Hematopoietic multipotent progenitor cell (in vitro differentiated cells): ENCODE results near the gene SIRPA. TPM values are rescaled to one million over a fixed set of nuclear protein-coding genes. Genes with fewer than 3 reads are reported as not detected.
A peak's percentile ranks its signal among the peaks of the same experiment; 100 is the strongest.

Experiments used
- DNase-seq, 3 donors: peaks; one replicate each; pipeline ENCODE4 v3.0.0-alpha.2; 2011 to 2015; ENCODE audit warnings: low read depth in 2 of 3, low spot score in 2 of 3
- total RNA-seq: library from RNA; depleted of rRNA; stranded (reverse); fragments of >200 nt; gene quantifications from one replicate; pipeline ENCODE4 v1.2.3, GENCODE V29; 2012

SIRPA gene
- total RNA-seq, 1 donor: 8.1 TPM

DNA sequence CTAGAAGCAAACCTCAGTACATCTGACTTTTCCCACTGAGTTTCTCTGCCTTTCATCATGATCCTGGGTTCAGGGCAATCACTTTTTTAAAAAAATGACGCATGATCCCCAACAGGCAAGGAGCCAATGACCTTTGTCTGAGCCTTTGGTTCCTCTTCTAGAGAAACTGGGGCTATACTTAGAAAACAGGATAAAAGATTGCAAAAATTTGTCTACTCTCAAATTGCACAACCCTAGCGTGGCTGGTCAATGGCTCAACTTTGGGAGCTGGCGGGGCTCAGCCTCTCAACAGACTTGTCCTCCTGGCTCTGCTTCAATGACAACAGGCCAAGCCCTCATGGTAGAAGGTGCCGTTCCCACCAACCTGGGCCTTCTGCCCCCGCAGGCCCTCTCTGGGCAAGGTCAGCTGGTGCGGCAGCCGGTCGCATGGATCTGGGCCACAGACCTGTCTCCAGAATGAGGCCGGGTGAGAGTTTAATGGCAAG is 50.0 kb downstream of the SIRPA start:
- DNase-seq: no peak

DNA sequence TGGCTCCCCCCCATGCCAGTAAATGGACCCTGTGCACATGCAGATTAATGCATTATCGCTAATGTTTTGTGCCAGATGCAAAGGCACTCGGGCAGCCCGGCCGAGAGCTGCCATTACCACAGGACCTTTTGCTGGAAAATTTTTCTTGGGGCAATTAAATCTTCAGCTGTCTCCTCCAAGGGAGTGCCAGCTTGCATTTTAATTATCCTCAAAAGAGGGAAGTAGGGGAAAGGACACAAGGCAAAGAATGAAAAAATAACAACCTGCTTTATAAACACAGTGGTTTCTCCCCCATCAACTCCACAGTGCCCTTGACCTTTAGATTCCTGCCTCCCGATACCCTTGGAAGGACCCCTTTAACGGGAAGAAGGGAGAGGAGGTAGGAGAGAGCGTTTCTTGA is 50.5 kb downstream of the SIRPA start:
- DNase-seq: no peak

DNA sequence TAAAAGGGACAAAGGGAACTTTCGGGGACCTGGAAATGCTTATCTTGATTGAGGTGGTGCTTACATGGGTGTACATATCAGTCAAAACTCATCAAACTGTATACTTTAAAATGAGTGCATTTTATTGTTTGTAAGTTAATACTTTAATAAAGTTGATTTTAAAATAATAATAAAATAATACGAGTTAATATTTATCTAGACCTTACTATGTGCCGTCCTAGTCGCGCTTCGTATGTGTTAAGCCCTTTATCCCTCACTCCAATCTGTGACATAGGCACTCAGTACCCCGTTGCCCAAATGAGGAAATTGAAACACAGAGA is 51.2 kb downstream of the SIRPA start:
- no peak for DNase-seq

DNA sequence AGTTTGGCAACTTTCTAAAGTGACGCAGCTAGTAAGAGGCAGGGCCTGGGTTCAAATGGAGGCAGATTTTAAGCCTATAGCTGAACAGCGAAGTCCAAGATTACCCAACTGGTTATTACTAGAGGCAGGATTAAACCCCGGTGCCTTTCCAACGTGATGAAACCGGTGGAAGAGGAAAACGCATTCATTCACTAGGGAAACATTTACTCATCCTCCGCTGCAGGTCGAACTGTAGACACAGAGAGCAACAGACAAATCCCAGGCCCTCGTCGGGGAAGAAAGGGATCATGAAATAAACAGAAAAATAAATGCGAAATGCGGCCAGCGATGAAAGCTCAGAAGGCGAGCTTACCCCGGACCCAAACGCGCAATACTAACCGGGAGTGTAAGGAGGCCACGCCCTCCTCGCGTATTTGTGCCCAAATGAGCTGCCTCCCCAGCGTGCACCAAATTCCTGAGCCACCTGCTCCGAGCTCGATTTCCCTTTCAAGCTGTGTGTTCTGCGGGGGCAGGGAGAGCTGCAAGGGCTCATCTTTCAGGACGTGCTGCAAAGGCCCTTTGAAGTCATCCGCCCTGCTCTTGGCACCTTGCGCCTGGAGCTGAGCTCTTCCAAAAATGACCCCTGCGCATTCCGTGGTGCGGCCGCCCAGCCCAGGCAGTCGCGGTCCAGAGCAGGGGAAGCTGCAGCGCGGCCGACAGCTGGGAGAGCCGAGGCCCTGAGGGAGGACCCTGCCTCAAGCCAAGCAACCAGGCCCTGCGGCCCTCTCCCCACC is 51.7 kb downstream of the SIRPA start:
- peak in 1 of 3 donors; percentile 15 for DNase-seq

DNA sequence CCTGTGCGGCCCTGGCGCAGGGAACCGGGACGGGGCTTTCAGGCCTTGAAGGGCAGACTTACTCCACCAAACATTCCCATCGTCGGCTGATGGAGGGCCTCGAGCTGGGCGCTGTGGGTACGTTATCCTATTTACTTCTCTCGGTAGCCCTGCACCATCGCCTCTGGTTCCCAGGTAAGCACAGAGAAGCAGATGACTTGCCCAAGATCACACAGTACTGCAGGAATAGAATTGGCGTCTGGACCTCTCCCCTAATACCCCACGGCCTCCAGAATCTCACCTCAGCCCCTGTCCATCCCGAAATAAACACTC is 52.3 kb downstream of the SIRPA start:
- DNase-seq: no peak

DNA sequence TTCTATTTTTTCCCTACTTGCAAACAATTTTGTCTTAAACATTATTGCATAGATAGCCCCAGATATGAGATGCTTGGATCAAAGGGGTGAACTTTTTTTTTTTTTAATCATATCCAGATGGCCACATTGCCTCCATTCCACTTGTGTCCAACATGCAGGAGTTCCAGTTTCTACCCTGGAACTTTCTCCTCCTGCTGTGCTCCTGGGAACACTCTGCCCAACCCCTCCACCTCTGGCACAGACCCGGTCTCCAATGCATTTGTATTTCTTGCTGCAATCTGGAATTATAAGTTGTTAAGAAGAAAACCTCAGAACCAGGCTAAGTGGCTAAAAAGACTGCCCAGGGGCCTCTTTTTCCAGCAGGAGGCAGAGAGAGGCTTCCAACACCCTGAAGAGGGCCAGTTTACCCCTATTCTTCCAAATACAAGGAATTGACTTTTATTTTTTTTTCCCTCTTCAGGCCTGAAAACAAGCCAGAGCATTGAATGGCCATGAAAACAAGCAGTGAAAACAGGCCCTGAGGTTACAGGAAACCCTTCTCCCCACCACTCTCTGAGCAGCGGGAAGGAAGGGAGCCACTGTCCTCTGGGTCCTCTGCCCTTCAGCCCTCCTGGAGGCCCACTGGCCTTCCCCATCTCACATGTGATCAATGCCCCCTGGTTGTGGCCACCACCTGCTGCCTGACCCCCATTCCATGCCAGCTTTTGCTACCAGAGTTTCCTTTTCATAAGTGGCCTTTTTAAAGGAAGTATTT is 54.3 kb downstream of the SIRPA start:
- no peak for DNase-seq

DNA sequence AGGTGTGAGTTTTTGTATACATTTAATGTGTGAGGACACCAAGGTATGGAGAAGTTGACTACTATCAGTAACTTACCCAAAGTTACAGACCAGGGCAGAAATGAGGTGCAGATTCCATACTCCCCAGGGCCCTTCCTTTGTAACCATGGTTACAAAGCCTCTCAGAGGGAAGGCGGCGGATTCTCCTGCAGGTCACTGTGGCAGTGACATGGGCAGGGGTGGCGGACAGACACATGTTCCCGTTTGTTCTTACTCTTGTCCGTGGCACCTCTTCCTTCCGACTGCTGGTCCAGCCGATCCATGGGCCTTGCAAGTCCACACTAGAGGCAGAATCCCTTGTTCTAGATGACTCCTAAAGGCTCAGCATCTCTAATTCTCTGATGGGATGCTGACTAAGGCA is 55.6 kb downstream of the SIRPA start:
- DNase-seq: no peak

DNA sequence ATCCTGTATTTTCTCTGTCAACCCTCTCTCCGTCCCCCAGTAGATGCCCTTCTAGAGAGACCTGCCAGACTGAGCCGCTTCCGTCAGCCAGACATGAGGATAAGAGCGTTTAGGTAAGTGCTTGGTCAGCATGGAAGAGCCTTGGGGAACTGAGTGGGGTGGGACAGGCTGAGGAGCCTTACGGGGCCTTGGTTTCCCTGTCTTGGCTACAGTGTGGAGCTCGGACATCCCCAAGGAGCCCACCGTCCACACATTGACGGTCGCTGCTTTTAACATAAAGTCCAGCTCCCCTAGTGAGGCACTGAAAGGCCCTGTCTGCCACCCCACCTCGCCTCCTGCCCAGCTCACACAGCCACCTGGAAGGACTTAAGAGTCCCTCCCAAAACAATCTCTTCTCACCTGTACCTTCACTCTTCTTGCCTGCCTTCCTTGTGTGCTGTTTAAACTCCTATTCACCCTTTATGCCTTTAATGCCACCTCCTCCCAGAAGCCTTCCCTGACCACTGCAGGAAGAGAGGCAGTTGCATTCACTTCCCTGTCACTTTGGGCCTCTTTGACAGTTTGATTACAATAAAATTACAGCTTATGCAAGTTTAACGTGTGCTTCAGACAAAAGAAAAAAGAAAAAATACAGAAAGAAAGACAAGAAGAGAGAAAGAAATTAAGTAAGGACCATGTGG is 56.4 kb downstream of the SIRPA start:
- DNase-seq: no peak

DNA sequence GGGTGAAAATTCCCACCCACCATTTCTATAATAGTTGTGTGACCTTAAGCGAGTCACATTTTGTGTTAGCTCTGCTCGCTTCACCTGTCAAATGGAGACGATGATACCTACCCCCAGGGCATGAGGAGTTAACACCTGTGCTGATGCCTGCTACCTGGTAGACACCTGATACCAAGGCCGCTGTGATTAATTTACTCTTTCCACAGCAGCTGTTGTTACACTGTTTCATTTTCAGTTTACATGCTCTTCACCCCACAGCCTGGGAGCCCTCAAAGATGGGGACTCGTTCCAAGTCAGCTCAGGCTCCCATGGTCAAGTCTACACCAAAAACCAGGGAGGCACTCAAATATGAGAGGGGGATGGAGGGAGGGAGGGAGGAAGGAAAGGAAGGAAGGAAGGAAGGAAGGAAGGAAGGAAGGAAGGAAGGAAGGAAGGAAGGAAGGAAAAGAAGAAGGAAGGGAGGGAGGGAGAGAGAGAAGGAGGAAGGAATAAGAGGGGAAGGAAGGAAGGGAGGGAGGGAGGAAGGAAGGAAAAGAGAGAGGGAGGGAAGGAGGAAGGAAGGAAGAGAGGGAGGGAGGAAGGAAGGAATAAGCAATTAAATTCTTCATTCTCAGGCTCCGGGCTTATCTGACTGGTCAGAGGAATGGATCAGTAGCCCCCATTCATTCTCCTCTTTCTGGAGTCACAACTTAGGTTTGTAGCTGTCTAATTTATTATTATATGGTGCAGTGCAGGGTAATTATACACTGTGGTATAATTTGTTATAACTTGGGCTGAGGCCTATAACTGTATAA is 57.7 kb downstream of the SIRPA start:
- no peak for DNase-seq

DNA sequence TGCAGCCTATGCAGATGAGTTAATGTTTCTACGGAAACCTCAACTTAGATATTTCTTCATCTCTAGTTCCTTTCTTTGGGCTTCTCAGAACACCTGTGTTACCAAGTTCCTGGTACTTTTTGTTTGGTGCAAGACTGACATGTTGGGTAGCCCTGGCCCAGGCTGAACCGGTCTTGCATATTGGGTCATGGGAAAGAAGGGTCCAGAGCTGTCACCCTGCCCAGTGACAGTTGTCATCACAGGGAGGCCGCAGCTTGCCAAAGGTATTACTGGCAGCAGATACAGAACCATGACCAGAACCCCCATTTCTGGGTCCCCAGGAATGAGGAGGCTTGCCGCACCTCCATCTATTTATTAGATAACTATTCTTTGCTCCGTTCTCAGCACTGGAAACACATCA is 58.4 kb downstream of the SIRPA start:
- no peak for DNase-seq

DNA sequence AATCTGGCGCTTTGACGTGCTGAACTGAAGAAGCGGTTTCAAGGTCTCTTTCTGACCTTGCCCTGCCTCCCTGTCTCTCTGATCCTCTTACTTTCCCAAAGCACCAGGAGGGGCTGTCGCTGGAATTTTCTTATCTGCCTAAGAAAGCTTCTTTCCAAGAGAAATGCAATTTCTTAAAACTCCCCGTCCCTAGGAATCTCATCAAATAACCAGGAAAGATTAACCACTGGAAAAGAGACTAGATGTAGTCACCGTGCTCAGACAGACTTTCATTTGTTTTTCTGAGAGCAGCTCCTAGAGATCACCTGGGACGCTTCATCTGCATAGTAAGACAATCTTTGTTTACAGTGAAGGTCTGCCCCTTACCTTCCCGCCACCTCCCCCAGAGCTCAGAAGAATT is 60.0 kb downstream of the SIRPA start:
- DNase-seq: no peak

DNA sequence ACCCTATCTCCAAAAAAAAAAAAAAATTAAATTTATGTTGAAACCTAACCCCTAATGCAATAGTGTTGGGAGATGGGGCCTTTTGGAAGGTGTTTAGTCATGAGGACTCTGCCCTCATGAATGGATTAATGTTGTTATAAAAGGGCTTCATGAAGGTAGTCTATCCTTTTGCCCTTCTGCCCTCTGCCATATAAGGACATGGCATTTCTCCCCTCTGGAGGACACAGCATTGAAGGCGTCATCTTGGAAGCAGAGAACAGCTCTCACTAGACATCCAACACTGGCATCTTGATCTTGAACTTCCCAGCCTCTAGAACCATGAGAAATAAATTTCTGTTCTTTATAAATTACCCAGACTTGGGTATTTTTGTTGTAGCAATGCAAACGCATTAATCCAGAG is 63.2 kb downstream of the SIRPA start:
- DNase-seq: no peak

DNA sequence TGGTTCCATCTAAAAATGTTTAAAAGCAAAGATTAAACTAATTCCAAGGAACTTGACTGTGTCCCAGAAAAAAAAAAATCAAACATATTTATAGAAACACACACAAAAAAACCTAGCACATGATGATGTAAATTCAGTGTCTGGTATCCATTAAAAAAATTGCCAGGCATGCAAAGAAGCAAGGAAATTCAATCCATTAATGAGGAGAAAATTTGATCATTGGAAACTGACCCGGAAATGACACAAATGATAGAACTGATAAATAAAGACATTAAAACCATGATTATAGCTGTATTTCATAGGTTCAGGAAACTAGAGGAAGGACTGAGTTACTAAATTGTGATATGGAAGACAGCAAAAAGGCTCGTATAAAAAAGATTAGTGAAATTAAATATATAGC is 63.9 kb downstream of the SIRPA start:
- DNase-seq: no peak

DNA sequence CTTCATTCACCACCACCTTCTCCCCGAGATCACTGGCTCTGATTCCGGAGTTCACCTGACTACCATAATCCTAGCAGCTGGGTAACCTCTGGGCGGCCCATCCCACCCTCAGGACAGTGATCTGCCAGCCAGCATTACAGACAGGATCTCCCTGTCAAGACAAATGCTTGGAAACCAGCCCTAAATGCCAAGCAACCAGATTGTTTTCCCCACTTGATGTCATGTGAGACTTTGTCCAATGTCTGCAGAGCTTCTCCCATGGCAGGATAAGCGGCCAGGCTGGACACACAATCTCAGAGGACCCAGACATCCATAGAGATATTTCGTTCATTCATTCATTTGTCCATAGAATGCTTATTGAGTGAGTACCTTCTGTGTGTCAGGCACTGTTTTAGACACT is 66.2 kb downstream of the SIRPA start:
- no peak for DNase-seq

DNA sequence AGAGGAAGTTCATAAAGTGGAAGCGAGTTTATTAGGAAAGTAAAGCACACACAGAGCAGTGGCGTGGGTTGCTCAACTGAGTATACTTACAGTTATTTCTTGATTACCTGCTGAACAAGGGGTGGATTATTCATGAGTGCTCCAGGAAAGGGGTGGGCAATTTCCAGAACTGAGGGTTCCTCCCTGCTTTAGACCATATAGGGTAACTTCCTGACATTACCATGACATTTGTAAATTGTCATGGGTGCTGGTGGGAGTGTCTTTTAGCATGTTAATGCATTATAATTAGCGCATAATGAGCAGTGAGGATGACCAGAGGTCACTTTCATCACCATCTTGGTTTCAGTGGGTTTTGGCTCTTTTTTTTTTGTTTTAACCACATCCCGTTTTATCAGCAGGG is 68.9 kb downstream of the SIRPA start:
- DNase-seq: no peak

DNA sequence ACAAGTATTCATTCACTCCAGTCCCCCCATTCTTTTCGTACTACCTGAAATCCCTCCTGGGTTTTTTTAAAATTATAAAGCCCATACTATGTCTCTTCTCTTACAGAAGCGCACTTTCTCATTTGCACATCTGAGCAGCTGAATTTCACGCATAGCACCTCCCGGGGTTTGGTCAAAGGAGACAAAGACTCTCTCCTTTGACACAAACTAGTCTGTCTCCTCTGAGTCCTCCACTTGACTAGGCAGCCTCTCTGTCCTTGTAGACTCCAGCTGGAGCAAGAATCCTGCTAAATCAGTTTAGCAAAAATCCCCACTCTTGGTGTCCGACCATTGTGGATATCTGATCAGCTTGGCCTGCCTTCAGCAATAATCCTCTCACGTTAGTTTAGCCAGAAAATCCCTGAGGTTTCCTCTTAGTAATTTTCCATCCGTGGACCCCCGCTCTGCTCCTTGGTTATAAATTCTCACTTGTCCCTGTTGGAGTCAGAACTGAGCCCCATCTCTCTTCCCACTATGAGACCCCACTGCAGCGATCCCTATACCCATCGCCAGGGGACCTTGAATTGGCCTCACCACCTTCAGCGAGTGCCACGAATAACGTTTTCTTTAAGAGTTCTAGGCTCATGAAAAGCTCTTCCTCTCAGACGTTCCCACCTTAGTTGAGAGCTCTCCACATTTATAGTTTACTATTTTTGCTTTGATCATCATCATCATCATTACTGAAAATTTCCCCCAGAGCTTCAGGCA is 69.6 kb downstream of the SIRPA start:
- peak in 1 of 3 donors; percentile 11 for DNase-seq

DNA sequence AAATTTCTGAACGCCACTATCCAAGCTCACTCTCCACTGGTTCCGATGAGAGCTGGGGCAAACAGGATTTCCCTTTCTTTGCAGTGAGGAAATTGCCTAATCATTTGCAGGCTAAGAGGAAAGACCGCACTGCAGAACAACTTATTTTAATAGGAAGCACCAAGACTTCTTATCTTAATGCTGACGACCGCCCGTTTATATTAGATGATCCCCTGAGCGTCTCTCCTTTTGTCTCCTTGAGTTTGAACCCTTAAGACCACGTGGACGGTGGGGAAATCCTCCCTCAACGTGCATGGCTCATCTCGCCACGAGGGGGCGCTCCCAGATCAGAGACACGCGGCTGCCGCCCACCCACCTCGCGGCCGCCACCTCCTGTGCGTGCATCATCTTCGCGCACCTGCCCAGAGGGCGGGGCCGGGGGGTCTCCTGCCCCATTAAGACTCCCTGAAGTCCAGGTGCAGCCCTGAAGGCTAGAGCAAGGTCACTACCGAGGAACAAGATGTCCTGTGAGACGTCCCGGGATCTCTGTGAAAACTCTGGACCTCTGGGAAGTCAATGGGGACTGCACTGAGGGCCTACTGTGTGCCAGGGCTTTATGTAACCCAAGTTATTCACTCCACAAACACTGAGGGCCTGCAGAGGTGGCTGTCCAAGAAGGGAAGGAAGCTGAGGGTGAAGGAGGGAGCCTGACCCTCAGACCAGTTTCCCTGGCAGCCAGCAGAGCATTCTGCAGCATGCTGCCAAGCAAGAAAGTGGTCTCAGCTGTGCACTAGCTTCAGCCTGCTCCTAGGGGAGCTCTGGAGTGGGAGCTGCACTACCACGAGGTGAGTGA is 70.5 kb downstream of the SIRPA start:
- peak; percentile 40 to 83 (median 75) for DNase-seq

DNA sequence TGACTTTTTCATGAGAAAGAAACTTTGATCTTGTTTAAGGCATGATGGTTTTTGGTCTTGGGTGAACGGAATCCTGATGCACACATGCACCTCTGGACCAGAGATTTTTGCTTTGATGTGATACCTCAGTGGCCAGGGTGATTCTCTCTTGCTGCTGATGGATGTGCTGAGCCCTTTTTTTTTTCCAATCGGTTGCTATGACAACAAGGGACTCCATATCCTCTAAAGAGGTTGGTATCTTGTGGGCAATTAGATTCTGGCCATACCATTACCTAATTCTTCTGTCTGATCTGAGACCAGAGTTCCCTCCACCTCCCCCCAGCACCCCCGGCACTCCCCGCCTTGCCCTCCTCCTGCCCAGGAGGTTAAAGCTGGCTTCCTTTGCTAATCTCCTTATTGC is 73.8 kb downstream of the SIRPA start:
- no peak for DNase-seq

DNA sequence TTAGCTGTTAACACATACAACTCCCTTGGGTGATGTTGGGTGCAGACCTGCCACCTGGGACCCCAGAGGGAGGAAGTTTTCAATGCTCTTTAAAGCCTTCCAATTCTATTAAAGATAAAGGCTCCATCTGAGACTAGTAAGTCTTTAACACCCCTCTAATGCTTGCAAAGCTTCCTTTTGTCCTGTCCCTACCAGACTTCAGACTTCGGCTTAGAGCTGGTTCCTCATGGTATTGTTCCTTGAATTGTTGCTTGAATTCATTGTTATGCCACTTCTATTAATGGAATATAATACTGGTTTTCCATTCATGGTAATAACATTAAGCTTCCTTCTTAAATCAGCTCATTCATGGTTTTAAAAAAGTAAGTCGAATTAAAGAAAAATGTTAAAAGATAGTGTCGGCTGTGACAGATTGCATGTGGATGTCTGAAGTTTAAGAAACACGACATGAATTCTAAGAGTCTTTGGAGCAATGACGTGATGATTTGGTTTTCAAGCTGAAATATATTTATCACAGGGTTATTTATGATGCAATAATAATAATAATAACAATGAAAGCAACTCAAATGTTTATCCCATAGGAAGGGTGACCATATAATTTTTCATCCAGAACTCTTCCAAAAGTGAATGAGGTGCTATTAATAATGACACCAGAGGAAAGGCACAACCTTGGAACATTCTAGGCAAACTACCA is 76.8 kb downstream of the SIRPA start:
- no peak for DNase-seq
